Thymus (tissue), 11 donors: Measurements from ENCODE around the gene IMMP2L. TPM values are rescaled to one million over a fixed set of nuclear protein-coding genes. Genes with fewer than 3 reads are reported as not detected.

Experiments
- DNase-seq, 9 donors: peaks; one replicate each; pipeline ENCODE4 v3.0.0-alpha.2; 2013; ENCODE audit warnings: low spot score in 9 of 9, low read depth in 6 of 9, missing footprints in 1 of 9
- H3K27ac ChIP-seq, 2 donors: one replicate each; pipeline ENCODE4 v1.5.1; 2013; ENCODE audit warnings: control low read depth in 1 of 2, low read depth in 1 of 2, low read length in 1 of 2, mild to moderate bottlenecking in 1 of 2, moderate library complexity in 1 of 2
- H3K27me3 ChIP-seq, 2 donors: one replicate each; pipeline ENCODE4 v1.5.1; 2013; ENCODE audit warnings: low read length in 1 of 2; ENCODE audit not compliant: control insufficient read depth in 2 of 2, insufficient read depth in 1 of 2
- H3K36me3 ChIP-seq, 2 donors: one replicate each; pipeline ENCODE4 v1.5.1; 2013; ENCODE audit warnings: low read length in 1 of 2, mild to moderate bottlenecking in 1 of 2, moderate library complexity in 1 of 2; ENCODE audit not compliant: control insufficient read depth in 2 of 2, insufficient read depth in 2 of 2
- H3K4me1 ChIP-seq, 2 donors: one replicate each; pipeline ENCODE4 v1.5.1; 2013; ENCODE audit warnings: low read length in 2 of 2; ENCODE audit not compliant: control insufficient read depth in 2 of 2, insufficient read depth in 2 of 2
- H3K4me3 ChIP-seq, 2 donors: one replicate each; pipeline ENCODE4 v1.5.1; 2013; ENCODE audit warnings: low read length in 2 of 2, control low read depth in 1 of 2, mild to moderate bottlenecking in 1 of 2
- H3K9me3 ChIP-seq, 2 donors: one replicate each; pipeline ENCODE4 v1.5.1; 2013; ENCODE audit warnings: low read length in 1 of 2, mild to moderate bottlenecking in 1 of 2; ENCODE audit not compliant: control insufficient read depth in 2 of 2, insufficient read depth in 1 of 2
- WGBS: extraction: QIAGEN DNeasy Blood & Tissue Kit; methylation state at CpG from one replicate; pipeline ENCODE4 v1.1.7; 2013; 5-methylcytosine and 5-hydroxymethylcytosine counted together
- polyA plus RNA-seq: library from polyadenylated mRNA; stranded (reverse); fragments of 200-250 nt; gene quantifications from one replicate; pipeline ENCODE4 v1.2.3, GENCODE V29; 2013
- total RNA-seq: library from RNA; stranded (reverse); fragments of 120-200 nt; gene quantifications from one replicate; pipeline ENCODE4 v1.2.4, GENCODE V29; 2013
- donor health status: healthy.

Gene IMMP2L
- total and polyA plus RNA-seq, 2 donors: 11.0 to 12.8 TPM

DNA sequence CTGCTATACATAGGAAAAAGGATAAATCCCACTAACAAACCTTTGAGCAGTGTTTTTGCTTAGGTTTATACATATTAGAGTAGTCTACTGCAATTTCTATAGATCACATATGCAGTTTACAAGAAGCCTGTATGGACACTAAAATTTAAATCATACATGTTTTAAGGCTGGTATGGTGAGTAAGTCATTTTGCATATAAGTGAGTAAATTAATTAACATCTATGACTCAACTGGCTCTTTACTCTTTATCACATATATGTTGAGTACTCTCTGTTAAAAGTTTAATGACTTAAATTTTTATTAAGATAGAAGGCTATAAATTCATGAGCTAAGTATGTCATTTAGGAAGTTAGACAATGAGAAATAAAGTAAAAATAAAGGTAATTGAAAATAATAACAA is 402.0 kb downstream of the IMMP2L start:
- DNase-seq: no peak
- H3K4me1 ChIP-seq: no peaks in the 10 kb centered on the region
- H3K9me3 ChIP-seq: no peaks in the 10 kb centered on the region
- no peak overlapping the region for H3K27ac ChIP-seq
- H3K27me3 ChIP-seq: no peaks in the 10 kb centered on the region
- H3K4me3 ChIP-seq: no peak overlapping the region
- no peaks in the 10 kb centered on the region for H3K36me3 ChIP-seq

DNA sequence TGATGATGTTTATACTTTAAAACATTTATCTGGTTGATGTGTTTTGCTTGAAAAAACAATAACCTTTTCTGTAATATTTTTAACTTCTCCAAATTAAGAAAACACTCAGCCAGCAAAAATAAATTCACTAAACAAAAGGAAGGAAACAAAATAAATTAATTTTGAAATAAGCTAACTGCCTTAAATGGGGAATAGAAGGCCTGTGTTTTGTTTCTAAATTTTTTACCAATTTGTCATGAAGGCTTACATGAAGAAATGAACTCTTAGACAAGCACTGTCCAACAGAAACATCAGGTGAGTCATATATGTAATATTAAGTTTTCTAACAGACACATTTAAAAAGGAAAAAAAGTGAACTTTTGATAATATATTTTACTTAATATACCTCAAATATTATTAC is 402.9 kb downstream of the IMMP2L start:
- Histone ChIP-seq H3K27ac (no peak overlapping the region), H3K4me1 (no peaks in the 10 kb centered on the region), H3K27me3 (no peaks in the 10 kb centered on the region), H3K9me3 (no peaks in the 10 kb centered on the region), H3K4me3 (no peak overlapping the region), H3K36me3 (no peaks in the 10 kb centered on the region)
- DNase-seq: no peak

DNA sequence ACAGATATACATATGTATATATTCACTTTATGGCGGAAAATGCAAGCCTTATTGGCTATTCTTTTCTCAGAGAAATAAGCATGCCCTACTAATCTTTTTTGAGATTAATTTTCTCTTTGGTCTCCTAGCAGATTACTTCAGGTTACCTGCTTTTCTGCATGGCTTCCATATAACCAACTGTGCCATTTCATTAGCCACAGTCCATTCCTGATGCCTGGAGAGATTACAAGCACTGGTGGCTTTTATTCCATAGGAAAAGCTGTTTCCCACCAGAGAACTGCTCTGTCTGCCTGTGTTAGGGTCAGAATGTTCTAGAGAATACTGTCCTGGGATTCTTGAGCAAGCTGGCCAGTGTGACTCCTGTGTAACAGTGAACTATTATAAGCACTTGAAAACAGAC is 411.6 kb downstream of the IMMP2L start:
- H3K9me3 ChIP-seq: no peaks in the 10 kb centered on the region
- H3K4me3 ChIP-seq: no peak overlapping the region
- H3K27ac ChIP-seq: no peak overlapping the region
- no peaks in the 10 kb centered on the region for H3K27me3 ChIP-seq
- no peaks in the 10 kb centered on the region for H3K4me1 ChIP-seq
- 100% methylated on average over 1 of the region's 1 CpG for WGBS
- no peaks in the 10 kb centered on the region for H3K36me3 ChIP-seq
- no peak for DNase-seq

DNA sequence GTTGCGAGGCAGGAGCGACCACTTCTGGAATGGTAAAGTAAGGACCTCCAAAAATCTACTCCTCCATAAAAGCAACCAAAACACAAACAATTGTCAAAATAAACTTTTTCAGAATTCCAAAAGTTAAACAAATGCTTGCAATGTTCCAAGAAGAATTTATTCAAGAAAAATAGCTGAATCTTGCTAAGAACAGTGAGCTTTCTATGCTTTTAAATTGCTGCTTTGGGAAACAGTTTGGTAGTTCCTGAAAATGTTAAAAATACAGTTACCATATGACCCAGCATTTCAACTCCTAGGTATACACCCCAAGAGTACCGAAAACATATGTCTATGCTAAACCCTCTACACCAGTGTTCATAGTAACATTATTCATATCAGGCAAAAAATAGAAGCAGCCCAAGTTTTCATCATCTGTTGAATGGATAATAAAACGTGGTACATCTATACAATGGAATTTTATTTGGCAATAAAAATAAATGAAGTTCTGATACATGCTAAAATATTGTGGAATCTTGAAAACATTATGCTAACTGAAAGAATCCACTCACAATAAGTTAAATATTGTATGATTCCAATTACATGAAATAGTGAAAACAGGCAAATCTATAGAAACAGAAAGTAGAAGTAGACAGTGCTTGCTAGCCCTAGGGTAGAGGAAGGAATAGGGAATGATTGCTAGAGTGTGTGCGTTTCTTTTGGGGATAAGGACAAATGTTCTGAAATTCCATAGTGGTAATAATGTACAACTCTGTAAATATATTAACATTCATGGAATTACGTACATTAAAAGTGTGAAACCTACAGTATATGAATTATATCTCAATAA is 414.4 kb downstream of the IMMP2L start:
- Histone ChIP-seq H3K4me3 (no peak overlapping the region), H3K4me1 (no peaks in the 10 kb centered on the region), H3K27ac (no peak overlapping the region), H3K36me3 (no peaks in the 10 kb centered on the region), H3K27me3 (no peaks in the 10 kb centered on the region), H3K9me3 (no peaks in the 10 kb centered on the region)
- WGBS: 94% methylated on average over 6 of the region's 6 CpGs
- no peak for DNase-seq

DNA sequence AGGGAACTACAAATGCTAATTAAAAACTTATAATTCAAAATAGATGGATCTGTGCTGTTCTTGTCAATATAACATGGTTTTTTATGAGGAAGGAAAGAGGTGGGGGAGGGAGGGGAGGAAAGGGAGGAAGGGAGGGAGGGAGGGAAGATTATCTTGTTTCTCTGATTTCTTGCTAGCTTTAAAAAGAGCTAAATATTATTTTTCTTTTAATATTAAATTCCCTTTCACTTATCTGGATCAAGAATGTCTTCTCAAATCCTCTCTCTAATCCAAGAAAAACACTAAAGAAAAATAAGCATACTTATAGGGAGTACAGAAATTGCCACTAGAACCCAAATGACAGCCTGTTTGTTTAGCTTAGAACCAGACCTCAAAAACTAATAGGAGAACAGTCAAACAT is 416.2 kb downstream of the IMMP2L start:
- no peaks in the 10 kb centered on the region for H3K36me3 ChIP-seq
- DNase-seq: no peak
- no peak overlapping the region for H3K27ac ChIP-seq
- H3K9me3 ChIP-seq: no peaks in the 10 kb centered on the region
- no peaks in the 10 kb centered on the region for H3K27me3 ChIP-seq
- H3K4me3 ChIP-seq: no peak overlapping the region
- H3K4me1 ChIP-seq: no peaks in the 10 kb centered on the region

DNA sequence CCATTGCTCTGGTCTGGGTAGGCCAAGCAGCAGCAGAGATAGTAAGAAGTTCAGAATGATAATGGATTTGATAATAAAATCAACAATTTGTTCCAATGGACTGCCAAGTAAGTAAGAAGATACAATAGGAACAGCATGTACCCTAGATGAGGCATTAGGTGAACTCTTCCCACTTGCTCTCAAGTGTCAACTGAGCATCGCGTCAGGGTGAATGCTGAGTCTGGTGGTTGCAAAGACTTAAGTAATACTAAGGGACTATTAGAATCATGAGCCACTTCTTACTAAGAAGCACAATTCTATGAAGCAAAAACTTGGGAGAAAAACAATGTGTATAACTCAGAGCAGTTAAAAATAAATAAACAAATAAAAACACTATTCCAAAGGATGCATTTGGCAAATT is 416.8 kb downstream of the IMMP2L start:
- Histone ChIP-seq H3K27me3 (no peaks in the 10 kb centered on the region), H3K4me3 (no peak overlapping the region), H3K9me3 (no peaks in the 10 kb centered on the region), H3K27ac (no peak overlapping the region), H3K36me3 (no peaks in the 10 kb centered on the region), H3K4me1 (no peaks in the 10 kb centered on the region)
- no peak for DNase-seq
- over 99% methylated on average over 2 of the region's 2 CpGs for WGBS

DNA sequence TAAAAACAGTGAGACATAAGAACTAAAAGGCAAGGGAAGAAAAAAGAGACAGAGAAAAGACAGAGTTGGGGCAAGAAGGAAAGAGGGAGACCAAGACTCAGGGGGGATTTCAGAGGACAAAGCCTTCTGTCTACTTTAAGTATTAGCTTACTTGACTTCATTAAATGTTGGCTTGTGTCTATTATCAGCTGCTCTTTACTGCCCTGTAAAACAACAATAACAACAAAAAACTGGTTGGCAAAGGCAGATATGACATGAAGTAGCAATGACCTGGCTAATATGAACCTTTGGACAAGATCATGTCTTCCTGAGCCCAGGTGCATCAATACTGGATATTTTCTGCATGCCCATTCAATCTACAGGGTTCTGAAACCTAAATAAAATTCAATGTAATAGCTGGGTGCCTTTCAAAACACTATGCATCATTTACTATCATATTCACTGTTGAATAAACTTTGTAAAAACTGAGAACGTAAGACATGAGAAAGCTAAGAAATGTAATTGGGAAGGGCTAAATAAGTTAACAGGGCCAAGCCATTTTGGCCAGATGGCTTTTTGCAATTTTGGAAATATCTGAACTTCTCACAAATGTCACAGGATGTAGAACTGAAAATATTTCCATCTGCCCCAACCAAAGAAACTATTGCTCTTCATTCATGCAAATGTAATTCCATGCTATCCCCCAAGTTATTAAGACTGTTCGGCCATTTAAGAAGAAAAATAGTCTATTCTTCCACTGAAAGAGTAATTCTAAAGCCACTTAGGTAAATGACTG is 422.0 kb downstream of the IMMP2L start:
- Histone ChIP-seq H3K27ac (no peak overlapping the region), H3K27me3 (no peaks in the 10 kb centered on the region), H3K4me1 (peaks cover 0 to 7% of the 10 kb centered on the region in 2 donors), H3K36me3 (no peaks in the 10 kb centered on the region), H3K9me3 (no peaks in the 10 kb centered on the region), H3K4me3 (no peak overlapping the region)
- DNase-seq: no peak
- WGBS: 94% methylated on average over 2 of the region's 2 CpGs

DNA sequence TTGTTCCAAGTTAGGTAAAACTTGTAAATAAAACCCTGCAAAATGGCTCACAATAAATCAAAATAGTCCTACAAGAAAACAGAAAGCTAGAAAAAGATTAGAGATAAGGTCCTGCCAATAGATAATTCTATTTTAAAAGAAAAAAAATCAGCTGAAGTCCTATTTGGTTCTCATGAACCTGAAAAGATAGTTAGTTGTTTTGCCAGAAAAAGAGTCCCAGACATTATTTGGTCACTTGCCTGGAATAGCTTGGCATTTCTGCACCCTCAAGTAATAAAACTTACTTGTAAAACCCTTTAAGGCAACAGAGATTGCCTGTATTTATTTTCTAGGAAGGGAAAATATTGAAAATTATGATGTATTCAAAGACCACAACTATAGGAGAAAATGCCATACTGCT is 423.7 kb downstream of the IMMP2L start:
- Histone ChIP-seq H3K36me3 (no peaks in the 10 kb centered on the region), H3K27me3 (no peaks in the 10 kb centered on the region), H3K4me1 (peaks cover 0 to 7% of the 10 kb centered on the region in 2 donors), H3K9me3 (no peaks in the 10 kb centered on the region), H3K27ac (no peak overlapping the region), H3K4me3 (no peak overlapping the region)
- DNase-seq: peak in 1 of 9 donors; percentile 4

DNA sequence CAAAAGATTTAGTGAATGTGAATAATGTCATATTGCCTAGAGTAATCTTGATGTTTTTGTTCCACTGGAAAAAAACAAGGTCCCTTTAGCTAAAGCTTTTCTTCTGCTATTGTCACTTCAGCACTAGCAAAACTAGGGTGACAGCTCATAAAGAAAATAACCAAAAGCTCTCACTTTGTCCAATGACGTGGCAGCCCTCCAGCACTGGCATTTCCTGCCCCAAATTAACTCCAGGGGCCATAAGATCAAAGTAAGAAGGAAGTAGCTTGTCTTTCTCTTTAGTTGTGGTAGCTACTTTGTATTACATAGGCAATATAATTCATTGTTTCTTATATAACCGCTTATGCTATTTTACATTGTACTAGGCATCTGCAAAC is 424.1 kb downstream of the IMMP2L start:
- DNase-seq: peak; percentile 19 to 82 (median 54)
- Histone ChIP-seq H3K27ac (peak overlapping the region in 1 of 2 donors; percentile 60), H3K9me3 (no peaks in the 10 kb centered on the region), H3K27me3 (no peaks in the 10 kb centered on the region), H3K4me1 (peaks cover 0 to 7% of the 10 kb centered on the region in 2 donors), H3K36me3 (no peaks in the 10 kb centered on the region), H3K4me3 (no peak overlapping the region)
- 7% methylated on average over 2 of the region's 2 CpGs for WGBS
